EH (cell line): ENCODE data around the gene SEC14L5.
"Not testable (repeated sequence)": the region's sequence is repeated elsewhere in the genome, so short reads cannot be mapped to it uniquely, and the experiment has no call there.

Experiments used
- DNase-seq: peaks from one replicate; pipeline ENCODE4 v3.0.0-alpha.2; 2015; ENCODE audit warnings: low read depth

Gene SEC14L5

DNA sequence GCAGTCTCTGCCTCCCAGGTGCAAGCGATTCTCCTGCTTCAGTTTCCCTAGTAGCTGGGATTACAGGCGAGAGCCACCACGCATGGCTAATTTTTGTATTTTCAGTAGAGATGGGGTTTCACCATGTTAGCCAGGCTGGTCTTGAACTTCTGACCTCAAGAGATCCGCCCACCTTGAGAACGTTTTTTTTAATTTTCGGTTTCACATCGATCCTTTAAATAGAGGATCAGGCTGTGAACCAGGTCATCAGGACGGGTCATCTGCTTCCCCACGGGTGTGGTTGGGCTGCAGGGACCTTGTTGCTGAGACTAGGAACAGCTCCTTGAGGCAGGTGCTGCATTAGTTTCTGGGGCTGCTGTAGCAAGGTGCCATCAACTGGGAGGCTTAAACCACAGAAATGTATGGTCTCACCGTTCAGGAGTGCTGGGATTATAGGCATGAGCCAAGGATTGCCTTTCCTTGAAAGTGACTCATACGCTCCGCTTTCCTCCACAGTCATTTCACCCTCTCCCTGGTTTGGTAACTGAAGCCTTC lies 83.5 kb downstream of the SEC14L5 start:
- DNase-seq, result peak; percentile 48

DNA sequence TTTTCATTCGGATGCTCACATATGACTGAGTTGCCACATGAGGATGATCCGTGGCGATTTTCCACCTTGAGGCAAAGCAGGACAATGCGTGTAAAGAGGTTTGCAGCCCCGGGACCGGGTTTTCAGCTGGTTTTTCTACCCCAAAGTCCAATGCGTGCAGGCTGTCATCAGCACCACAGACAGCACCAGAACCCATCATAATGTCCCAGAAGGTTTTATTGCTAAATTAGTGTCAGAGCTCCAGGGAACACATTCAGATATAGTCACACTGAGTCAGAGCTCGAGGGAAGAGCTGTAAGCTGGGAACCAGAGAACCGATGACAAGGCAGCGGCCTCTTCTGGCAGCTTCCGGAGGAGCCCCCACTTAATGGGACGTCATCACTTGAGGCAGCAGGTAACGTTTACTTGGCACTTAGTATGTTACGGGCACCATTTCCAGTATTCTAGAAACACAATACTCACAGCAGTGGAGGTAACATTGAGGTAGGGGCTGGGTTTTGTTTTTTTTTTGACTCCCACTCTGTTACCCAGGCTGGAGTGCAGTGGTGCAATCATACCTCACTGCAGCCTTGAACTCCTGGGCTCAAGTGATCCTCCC lies 84.5 kb downstream of the SEC14L5 start:
- DNase-seq, result peak; percentile 49

DNA sequence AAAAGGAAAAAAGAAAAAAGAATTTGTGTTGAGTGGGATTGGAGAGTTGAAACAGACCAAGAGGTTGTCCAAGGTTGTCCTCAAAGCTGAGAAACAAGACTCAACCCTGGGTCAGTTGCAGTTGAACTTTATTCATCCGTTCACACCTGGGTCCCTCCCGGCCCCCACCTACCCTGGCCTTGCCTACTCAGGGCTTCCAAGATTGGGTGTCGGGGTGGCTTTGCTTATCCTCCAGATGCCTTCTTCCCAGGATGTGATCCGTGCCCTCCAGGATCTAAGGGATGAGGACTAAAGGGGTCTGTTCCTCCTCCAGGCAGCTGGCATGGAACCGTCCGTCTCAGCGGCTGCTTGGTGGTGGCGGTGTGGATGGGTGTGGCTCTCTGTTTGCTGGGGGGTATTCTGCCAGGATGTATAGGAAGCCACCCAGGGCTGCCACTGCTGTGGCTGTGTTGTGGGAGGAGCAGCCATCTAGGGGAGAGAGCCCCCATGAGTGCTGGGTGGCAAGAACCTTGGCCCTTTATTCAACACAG lies 85.9 kb downstream of the SEC14L5 start:
- DNase-seq, result no peak

DNA sequence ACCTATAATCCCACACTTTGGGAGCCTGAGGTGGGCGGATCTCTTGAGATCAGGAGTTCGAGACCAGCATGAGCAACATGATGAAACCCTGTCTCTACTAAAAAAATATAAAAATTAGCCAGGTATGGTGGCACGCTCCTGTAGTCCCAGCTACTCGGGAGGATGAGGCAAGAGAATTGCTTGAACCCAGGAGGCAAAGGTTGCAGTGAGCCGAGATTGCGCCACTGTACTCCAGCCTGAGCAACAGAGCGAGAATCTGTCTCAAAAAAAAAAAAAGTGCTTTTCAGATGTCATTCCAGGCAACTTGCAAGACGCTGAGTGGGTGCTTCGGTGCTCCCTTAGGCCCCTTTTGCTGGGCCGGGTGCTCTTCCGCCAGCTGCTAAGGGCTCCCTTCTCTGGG lies 86.5 kb downstream of the SEC14L5 start:
- DNase-seq, result not testable (repeated sequence)

DNA sequence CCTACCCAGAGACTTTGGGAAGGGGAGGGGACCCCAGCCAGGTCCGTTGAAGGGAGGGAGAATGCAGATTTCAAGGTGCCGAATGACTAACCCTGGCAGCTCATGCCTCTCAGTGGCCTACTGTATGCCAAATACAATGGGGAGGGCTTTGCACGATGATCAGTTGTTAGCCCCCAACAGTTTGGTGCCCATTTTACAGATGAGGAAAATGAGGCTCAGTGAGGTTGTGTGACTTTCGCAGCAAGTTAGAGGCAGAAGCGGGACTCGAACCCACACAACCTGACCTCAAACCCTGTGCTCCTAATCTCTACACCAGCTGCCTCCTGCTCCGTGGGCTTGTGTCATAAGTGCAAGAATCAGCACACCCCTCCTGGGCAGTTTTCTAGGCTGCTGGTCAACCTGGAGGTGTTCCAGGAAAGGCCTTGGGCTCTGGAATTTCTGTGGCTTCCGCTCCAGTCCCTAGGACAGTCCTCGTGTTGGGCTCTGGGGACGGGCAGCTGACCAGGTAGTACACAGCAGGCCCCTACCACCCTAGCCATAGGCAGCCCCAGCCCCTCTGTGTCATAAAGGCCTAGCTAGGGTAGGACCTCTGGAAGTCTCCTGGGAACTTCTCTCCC lies 87.5 kb downstream of the SEC14L5 start:
- DNase-seq, result no peak

DNA sequence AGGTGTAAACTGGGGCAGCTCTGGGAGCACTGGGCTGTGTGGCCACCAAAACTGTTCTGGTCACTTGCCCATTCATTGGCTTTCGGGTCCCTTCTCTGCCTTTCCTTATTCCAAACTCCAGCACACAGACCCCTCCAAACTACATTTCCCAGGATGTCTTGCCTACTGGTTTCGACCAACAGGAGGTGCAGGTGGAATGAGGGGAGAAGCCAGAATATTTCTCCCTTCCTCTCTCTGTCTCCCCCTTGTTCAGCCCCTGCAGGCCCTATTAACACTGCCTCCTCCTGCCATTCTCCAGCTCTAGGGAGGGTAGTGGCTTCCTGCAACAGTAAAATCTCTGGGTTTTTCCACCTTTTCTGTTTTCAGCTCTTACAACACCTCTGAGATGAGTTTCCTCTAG lies 88.8 kb downstream of the SEC14L5 start:
- DNase-seq, result no peak

DNA sequence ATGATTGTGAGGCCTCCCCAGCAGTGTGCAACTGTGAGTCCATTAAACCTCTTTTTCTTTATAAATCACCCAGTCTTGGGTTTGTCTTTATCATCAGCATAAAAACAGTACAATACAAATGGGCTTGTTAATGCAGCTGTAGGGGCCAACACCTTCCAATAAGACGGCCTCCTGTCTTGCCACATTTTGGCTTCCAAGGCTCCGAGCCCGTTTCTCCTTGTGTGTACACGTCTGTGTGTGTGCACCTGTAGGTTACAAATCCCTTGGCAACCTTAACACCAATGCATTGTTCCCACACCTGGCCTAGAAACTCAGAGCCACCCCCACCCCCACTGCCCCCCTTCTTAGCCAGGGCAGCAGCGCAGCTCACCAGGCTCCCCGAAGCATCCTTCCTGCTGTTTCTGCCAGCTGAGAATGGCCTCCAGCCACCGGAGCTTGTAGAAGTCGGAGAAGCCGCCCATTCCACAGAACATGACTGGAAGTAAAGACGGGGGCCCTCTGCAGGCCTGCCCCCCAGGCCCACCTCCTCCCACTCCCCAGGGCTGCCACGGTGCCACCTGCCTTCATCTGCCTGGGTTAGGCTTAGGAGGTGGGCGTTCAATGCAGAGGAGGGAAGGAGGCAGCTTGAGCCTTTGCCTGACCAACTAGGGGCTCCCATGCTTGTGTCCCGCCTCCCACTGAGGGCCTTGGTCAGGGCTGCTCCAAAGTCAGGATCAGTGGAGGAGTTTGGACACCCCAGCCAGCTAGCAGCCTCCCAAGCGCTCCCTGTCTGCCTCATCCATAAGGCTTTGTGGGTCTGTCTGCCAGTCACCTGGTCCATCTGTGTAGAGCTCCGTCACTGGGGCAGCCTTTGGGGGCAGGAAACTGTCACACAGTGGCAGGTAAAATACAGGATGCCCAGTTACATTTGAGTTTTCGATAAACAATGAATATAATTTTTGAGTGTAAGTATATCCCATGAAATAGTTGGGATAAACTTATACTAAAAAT lies 97.0 kb downstream of the SEC14L5 start:
- no peak for DNase-seq

DNA sequence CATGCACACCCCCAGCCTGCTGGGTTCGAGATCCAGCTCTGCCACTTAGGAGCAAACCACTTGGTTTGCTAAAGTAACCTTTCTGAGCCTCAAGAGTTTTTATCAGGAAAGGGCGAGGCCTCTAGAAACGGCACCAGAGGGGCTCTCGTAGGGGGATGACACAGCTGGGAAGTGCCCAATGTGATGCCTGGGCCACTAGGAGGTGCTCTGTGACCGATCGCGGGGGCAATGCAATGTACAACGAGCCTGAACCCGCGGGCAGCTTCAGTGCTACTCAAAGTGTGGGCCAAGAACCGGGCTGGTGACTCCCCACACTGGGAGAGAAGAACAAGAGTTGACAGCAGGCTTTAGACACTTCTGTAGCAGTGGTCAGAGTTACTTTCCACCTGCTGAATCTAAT lies 98.2 kb downstream of the SEC14L5 start:
- peak; percentile 35 for DNase-seq

DNA sequence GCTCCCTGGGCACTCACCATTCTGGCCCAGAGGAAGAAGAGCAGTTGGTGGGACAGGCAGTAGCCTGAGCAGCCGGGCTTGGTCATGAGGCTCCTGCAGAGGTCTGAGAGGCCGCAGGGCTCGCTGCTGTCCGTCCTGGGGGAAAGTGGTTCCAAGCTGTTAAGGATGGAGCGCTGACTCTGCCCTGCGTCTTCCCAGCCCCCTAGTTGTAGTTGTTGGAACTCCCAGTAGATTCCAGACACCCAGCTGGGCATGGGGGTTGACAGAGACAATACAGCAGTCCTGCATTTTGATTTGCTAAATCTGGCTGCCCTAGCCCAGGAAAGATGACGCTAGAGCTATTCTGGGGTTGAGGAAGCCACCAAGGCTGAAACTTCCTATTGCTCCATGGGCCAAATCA lies 100.3 kb downstream of the SEC14L5 start:
- DNase-seq, result peak; percentile 46

DNA sequence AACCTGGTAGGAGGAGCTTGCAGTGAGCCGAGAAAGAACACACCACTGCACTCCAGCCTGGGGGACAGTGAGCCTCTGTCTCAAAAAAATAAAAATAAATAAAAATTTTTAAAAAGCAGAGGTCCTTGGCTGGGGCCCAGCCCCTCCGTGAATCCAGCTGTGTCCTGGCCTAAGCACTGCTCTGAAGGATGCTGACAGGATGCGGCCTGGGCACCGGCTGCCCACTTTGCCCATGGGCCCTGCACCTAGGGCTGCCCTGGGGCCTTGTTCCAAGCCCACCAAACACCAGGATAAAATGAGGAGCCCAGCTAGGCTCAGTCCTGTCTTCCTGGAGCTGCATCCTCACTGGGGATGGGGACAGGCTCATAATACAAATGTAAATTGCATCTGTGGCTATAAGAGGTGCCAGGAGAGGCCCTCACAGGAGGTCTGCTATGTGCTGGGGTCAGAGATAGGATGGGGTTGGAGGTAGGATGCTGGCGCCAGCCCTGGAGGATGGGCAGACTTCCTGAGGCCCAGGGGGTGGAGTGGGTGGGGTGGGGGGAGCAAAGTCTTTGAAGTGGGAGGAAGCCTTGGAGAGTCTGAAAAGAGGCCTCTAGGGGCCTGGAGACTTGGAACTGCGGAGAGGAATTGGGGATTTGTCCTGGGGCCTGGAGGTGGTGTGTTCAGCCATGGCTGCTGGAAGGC lies 101.4 kb downstream of the SEC14L5 start:
- DNase-seq, result no peak

DNA sequence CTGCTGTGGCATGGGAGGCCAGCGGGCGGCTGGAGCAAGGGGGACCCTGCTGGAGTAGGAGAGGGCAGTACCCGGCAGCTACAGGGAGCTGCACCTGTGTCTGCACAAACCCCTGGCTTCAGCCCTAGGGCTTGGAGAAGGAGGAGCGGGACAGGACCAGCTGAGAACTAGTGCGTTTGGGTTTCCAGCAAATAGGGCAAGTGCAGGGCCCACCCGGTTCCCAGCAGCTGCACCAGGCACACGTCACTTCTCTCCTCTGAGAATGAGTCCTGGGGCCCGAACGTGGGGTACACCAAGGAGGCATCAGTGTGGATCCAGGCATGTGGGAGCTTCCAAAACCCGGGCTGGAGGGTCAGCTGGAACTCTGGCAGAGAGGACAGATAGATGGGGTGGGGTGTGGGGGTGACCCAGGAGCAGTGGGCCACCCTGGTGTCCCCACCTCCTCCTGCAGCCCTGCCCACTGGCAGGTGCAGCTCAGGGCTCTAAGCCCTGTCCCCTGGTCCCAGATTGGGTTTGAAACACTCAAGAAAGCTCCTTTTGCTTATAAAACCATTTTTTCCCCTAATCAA lies 102.0 kb downstream of the SEC14L5 start:
- DNase-seq, result no peak

DNA sequence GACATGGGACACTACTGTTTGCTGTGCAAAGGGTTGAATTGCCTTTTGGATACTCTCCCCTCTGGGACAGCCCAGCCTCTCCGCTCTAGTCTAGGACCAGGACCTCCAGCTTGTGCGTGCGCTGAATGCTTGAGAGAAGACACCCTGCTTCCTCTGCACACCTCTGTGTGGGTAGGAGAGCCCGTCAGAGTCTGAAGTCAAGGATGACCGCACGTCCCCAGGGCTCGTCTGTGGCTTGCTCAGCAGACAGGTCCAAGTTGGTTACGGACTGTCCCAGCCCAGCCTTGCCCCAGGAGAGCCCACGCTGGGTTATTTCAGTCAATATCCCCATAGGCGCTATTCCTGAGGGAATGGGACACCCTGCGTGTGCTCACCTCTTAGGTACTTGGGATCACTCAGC lies 103.9 kb downstream of the SEC14L5 start:
- no peak for DNase-seq

DNA sequence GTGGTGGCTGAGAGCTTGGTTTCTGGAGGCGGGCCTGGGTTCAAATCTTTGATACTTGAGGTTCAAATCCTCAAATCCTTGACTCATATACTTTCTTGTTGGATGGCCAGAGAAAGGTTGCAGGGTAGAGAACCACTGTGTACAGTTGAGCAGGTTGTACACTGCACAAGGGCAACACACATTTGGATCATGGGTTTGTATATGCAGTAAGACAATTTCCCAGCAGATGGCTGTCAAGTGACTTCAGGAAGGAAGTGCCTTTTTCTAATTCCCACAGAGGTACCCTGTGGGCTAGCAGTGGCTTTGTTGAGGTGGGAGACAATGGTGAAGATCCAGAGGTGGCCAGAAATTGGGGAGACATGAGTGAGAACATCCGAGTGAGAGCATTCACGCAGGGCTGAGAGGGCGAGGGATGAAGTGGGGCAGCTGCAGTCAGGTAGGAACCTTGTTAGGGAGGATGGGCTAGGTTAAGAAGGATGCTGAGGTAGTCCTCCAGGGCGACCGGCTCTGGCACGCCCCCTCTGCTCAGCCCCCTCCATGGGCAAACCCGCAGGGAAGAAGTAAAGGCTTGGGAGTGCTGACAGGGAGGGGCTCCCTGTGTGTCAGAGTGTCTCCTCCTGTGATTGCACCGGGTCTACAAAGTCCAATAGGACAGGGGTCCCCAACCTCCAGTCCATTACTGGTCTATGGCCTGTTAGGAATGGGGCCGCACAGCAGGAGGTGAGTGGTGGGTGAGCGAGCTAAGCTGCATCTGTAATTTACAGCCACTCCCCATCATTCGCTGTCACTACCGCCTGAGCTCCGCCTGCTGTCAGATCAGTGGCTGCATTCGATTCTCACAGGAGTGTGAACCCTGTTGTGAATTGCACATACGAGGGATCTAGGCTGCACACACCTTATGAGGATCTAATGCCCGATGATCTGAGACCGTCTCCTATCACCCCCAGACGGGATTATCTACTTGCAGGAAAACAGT lies 104.9 kb downstream of the SEC14L5 start:
- DNase-seq, result no peak

DNA sequence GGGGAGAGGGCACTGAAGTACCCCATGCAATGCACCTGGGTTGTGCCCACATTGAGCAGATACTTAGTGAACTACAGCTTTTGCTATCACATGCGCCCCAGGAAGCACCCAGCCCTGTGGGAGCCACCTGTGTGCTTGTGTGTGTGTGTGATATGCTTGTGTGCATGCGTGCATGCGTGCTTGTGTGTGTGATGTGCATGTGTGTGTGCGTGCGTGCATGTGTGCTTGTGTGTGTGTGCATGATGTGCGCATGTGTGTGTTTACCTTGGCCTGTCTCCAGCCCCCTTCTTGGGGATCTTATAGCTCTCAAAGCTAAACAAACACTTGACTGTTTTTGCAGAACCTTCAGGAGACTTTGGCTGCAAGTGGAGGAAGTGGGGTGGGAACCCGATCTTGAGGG lies 106.8 kb downstream of the SEC14L5 start:
- no peak for DNase-seq

DNA sequence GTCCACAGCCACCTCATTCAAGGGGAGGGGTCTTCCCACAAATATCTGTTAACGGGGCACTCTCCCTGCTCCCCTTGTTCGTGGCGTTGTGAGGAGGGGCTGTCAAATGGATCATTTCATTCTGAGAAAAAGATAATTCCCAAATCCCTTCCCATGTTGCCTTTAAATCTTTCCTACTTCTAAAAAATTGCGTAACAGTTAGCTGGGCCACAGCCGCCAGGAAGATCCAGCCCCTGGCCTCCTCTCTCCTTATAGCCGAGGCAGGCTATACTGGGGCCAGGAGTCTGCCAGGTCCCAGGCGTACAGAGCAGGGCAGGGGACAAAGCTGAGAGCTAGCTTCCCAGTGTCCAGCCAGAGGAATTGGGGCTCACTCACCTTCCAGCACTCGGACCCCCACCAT lies 107.2 kb downstream of the SEC14L5 start:
- DNase-seq, result no peak

DNA sequence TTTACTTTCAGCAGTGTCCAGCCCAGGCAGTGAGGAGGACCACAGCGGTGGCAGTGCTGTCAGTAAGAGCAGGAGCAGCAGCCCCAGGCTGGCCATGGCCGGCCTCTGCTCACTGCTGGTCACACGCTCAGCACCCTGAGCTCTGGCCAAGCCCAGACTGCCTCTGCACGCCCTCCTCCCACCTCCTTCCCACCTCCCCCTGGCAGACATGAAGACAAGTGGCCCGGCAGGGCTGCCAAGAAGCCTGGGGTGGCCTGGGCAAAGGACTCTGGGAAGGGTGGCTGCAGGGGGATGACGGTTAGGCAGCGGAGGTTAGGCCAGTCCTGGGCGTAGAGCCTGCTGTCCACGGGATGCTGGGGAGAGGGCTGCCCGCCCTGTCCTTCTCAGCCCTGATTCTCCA lies 107.7 kb downstream of the SEC14L5 start, which contains the start of gene C16orf89:
Gene C16orf89, minus strand, starts transcription at position 144 of the 400 bp plus-strand sequence. Its CDS starts 48 bp downstream, at position 96.
- no peak for DNase-seq

DNA sequence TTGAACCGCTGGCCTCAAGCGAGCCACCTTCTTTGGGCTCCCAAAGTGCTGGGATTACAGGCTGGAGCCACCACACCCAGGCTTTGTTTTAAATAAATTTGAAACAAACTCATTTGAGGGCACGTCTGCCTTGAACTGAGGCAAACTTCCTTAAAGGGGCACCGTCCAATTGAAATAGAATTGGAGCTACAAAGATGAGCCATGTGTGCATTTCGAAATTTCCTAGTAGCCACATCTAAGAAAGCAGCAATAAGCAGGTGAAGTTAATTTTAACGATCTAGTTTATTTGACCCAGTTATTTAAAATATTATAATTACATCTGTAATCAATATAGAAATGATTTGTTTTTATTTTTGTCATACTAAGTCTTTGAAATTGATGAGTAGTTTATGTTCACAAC lies 108.4 kb downstream of the SEC14L5 start:
- DNase-seq, result no peak
